HG02571 (cell line): ENCODE data around the gene C1orf185.
"Not testable (repeated sequence)": the region's sequence is repeated elsewhere in the genome, so short reads cannot be mapped to it uniquely, and the experiment has no call there.

Source experiments
- ATAC-seq: cut with Tn5 transposase; IDR thresholded peaks from one replicate; pipeline ENCODE4 v1.9.1; 2021; ENCODE audit warnings: mild to moderate bottlenecking, moderate library complexity; ENCODE audit not compliant: unreplicated experiment

Gene C1orf185

GRCh38 chr1:51133045-51133444 lies 31.0 kb downstream of the C1orf185 start:
- no peak for ATAC-seq

DNA sequence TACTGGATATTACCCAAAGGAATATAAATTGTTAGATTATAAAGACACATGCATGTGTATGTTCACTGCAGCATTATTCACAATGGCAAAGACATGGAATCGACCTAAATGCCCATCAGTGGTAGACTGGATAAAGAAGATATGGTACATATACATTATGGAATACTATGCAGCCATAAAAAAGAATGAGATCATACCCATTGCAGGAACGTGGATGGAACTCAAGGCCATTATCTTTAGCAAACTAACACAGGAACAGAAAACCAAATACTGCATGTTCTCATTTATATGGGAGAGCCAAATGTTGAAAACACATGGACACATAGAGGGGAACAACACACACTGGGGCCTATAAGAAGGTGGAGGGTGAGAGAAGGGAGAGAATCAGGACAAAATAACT lies 35.7 kb downstream of the C1orf185 start:
- not testable (repeated sequence) for ATAC-seq

DNA sequence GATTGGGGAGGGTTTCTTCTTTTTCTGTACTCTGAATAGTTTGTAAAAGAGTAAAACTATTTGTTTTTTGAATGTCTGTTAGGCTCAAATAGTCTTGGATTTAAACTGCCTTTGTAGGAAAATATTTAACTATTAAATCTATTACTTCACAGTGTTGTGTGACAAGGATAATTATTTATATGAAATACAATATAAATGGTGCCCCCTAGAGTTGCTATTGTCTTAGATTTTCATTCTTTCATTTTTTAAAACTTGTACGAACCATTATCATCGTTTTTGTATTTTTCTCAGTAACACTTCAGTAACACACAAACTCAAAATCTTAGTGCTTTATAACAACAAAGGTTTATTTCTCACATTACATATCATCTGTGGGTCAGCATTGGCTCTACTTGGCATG lies 37.4 kb downstream of the C1orf185 start:
- ATAC-seq, result no peak

GRCh38 chr1:51147394-51147793 lies 45.4 kb downstream of the C1orf185 start:
- ATAC-seq, result no peak

GRCh38 chr1:51154776-51155175 lies 52.7 kb downstream of the C1orf185 start:
- ATAC-seq, result no peak

DNA sequence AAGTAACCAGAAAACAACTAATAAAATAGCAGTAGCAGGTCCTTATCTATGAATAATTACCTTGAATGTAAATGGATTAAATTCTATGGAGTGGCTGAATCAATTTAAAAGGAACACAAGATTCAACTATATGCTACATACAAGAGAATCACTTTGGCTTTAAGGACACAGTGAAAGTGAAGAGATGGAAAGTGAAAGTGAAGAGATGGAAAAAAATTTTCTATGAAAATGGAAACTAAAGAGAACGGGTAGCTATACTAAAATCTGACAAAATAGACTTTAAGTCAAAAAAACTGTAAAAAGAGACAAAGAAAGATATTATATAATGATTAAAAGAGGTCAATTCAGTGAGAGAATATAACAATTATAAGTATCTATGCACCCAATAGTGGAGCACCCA lies 54.7 kb downstream of the C1orf185 start:
- no peak for ATAC-seq

DNA sequence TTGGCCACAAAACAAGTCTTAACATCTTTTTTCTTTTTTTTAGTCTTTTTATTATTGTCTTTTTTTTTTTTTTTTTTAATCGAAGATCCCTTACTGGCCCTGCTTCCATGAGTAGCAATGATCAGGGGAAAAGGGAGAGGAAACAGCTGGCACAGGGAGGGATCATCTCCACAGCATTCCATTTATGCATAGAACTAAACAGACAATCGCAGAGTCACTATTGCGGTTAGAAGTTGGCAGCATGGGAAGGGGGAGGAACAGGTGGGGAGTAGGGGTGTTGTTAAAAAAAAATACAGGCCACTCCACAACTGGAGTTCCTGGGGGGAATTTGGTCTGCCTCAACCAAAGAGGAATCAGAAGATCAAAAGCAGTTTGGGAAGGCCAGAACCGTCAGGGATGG lies 55.4 kb downstream of the C1orf185 start:
- no peak for ATAC-seq

- no peak for ATAC-seq
These were observed 56.2 kb downstream of the C1orf185 start for GRCh38 chr1:51158263-51158662.

DNA sequence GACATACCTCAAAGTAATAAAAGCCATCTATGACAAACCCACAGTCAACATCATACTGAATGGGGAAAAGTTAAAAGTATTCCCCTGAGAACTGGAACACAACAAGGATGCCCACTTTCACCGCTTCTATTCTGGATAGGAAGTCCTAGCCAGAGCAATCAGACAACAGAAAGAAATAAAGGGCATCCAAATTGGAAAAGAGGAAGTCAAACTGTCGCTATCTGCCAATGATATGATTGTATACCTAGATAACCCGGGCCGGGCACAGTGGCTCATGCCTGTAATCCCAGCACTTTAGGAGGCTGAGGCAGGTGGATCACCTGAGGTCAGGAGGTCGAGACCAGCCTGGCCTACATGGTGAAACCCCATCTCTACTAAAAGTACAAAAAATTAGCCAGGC lies 60.5 kb downstream of the C1orf185 start:
- not testable (repeated sequence) for ATAC-seq

GRCh38 chr1:51165540-51165939 lies 63.5 kb downstream of the C1orf185 start:
- ATAC-seq, result no peak

DNA sequence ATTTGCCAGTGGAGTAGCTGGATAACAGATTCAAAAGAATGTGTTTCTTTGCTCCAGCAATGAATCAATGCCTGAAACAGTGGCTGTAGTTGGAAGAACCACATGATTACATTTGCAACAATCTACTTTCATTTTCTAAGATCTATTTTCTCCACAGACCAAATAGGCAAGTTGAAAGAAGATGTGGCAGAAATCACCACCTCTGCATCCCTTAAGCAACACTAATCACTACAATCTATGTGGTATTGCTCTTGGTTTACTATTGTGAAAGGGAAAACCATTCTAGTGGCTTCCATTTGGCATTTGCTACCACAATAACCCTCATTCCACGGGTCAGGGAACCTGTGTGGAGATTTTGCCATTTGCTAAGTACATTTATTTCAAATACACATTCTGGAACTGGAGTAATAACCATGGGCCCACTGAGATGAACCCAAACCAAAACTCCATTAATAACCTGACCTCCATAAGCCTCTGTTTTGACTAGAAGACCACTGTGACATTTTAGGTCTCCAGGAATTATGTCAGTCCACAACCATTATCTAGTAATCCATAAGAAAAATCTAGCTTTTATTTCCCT lies 66.3 kb downstream of the C1orf185 start:
- no peak for ATAC-seq

DNA sequence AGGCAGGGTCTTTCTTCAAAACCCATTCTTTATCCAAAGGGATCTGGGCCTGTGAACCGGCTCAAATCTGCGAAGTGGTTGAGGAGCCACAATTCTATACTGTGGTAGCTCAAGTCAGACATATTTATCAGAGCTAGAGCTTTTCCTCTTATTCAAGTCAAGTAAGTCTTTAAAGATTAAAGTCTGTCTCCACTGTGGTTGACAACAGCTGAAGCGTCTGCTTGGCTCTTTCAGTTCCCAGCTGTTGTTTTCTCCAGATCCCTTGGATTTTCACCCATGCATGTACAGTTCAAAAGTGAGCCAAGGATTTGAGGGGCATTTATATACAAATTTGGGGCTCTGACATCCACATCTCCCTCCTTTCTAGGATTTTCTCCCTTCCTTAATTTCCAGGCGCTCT lies 66.9 kb downstream of the C1orf185 start:
- no peak for ATAC-seq

DNA sequence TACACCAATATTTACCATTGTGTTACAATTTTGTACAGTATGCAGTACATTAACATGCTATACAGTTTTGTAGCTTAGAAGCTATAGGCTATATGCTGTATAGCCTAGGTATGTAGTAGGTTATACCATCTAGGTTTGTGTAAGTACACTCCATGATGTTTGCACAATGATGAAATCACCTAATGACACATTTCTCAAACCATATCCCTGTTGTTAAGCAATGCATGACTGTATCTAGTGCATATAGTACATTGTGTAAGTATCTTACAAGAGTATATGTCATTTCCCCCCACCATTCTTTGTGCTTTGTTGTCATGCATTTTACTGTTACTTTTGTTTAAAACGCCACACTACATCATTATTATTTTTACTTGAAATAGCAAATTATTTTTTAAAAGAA lies 68.3 kb downstream of the C1orf185 start:
- ATAC-seq, result no peak

GRCh38 chr1:51172811-51173210 lies 70.8 kb downstream of the C1orf185 start:
- ATAC-seq, result no peak

GRCh38 chr1:51175278-51175677 lies 73.2 kb downstream of the C1orf185 start:
- no peak for ATAC-seq

GRCh38 chr1:51177988-51178387 lies 76.0 kb downstream of the C1orf185 start:
- not testable (repeated sequence) for ATAC-seq

GRCh38 chr1:51188230-51188629 lies 86.2 kb downstream of the C1orf185 start:
- ATAC-seq, result no peak

DNA sequence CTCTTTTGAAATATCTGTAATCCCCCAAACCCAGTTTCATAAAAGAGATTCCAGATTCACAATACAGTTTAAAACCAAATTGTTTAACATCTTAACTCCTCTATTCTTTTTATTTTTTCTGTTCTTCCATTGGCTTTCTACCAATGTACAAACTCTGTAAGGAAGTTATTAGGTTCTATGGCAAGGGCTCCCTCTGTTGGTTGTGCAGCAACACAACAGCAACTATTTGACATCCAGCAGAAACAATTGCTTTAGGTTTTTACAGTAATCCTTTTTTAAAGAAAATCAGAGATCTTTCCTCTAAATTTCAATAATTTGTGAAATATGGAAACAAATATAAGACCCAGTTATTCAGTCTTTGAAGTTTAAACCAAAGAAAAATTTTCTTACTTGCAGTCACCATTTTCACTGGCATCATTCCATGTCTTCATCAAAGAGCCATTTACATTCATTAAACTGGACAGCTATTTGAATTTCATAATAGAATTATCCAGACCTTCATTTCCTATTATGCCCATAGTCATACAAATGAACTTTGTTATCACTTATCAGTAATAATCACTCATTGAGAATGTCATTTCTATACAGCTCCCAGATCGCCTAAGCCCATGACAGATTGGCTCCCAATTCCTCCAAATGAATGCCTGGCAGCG lies 87.5 kb downstream of the C1orf185 start:
- ATAC-seq, result no peak

GRCh38 chr1:51190961-51191360 lies 88.9 kb downstream of the C1orf185 start:
- no peak for ATAC-seq

GRCh38 chr1:51192213-51192843 lies 90.3 kb downstream of the C1orf185 start:
- no peak for ATAC-seq

- no peak for ATAC-seq
These were observed 91.5 kb downstream of the C1orf185 start for GRCh38 chr1:51193564-51193963.
